Upper lobe of left lung (tissue), 6 donors: ENCODE measurements around the gene PELI3. TPM values are rescaled to one million over a fixed set of nuclear protein-coding genes. Genes with fewer than 3 reads are reported as not detected.

ENCODE experiments used
- ATAC-seq, 2 donors: fragments of 200-7000 bp; cut with Tn5 transposase; one replicate each; pipeline ENCODE4 v1.9.1; 2022; ENCODE audit warnings: mild to moderate bottlenecking in 2 of 2, moderate library complexity in 2 of 2; ENCODE audit not compliant: low FRiP score in 2 of 2
- DNase-seq, 2 donors: peaks; one replicate each; pipeline ENCODE4 v3.0.0-alpha.2; 2019 to 2020
- H3K27ac ChIP-seq, 4 donors: fragments of 200-600 bp; sonication (generic); one replicate each; pipeline ENCODE4 v1.5.1; 2016 to 2019
- H3K27me3 ChIP-seq, 4 donors: fragments of 200-600 bp; sonication (generic); one replicate each; pipeline ENCODE4 v1.5.1; 2017 to 2019
- H3K36me3 ChIP-seq, 4 donors: fragments of 200-600 bp; sonication (generic); one replicate each; pipeline ENCODE4 v1.5.1; 2016 to 2019
- H3K4me1 ChIP-seq, 4 donors: fragments of 200-600 bp; sonication (generic); one replicate each; pipeline ENCODE4 v1.5.1; 2018 to 2019
- H3K4me3 ChIP-seq, 4 donors: fragments of 200-600 bp; sonication (generic); one replicate each; pipeline ENCODE4 v1.5.1; 2017 to 2019; ENCODE audit warnings: mild to moderate bottlenecking in 2 of 4, moderate library complexity in 1 of 4
- H3K9me3 ChIP-seq, 4 donors: fragments of 200-600 bp; sonication (generic); one replicate each; pipeline ENCODE4 v1.5.1; 2018 to 2019
- EP300 ChIP-seq, 4 donors: sonication (generic); formaldehyde crosslinking; IDR thresholded peaks; one replicate each; pipeline ENCODE4 v1.5.1; 2017; ENCODE audit warnings: antibody characterized with exemption in 4 of 4, control low read depth in 2 of 4
- POLR2A ChIP-seq, 4 donors: fragments of 450-650 bp; IDR thresholded peaks; one replicate each; pipeline ENCODE4 v1.5.1; 2016 to 2017; ENCODE audit warnings: antibody characterized with exemption in 4 of 4, mild to moderate bottlenecking in 2 of 4
- POLR2AphosphoS5 ChIP-seq, 2 donors: sonication (generic); formaldehyde crosslinking; IDR thresholded peaks; one replicate each; pipeline ENCODE4 v1.5.1; 2017; ENCODE audit warnings: antibody characterized with exemption in 2 of 2
- WGBS, 2 donors: methylation state at CpG; one replicate each; pipeline ENCODE4 v1.1.5; 2017 to 2018; 5-methylcytosine and 5-hydroxymethylcytosine counted together
- total RNA-seq, 6 donors: library from RNA; depleted of rRNA in 4 of 6; stranded (reverse); fragments of >200 nt in 4 of 6; gene quantifications; one replicate each; pipeline versions ENCODE4 v1.1.0 to v1.2.1, GENCODE V29; 2016 to 2021
- TF ChIP-seq, protein P1 (sequence below), 6 experiments: fragments of 450-650 bp in 4 of 6; fragments of 200-600 bp in 2 of 6; sonication (generic) in 2 of 6; IDR thresholded peaks; one replicate each; pipeline ENCODE4 v1.5.1; 2016 to 2019; ENCODE audit warnings: antibody characterized with exemption in 6 of 6
- donor health status: DM: no; HTN: no; CAD: no; lungs with moderate emphysema.
- donor health status: DM: no; HTN: yes; CAD: no; lungs with severe emphysema.

Gene PELI3
- total RNA-seq, 6 donors from 2014 or later: 14.9 to 19.6 (median 16.9) TPM

DNA sequence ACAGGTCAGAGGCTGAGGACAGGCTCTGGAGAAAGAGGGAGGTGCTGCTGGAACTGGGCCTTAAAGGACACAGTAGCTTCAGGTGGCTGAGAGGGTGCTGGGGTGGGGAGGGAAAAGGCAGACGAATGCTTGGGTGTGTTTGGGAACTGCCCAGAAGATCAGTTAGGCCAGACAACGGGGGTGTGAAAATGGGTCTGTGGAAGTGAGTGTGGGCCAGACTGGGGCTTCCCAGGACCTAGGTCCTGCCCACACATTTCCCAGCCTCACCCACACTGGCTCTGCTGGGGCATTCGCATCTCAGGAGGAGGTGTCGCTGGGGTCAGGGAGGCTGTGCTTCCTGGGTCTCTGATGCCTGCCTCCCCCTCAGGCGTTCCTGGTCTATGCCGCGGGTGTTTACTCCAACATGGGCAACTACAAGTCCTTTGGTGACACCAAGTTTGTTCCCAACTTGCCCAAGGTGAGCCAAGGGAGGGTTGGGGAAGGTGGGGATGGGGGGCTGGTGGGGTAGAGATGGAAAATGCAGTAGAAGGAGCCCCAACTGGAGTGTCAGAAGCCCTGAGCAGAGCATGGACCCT lies 18.2 kb downstream of the PELI3 start:
- Histone ChIP-seq H3K4me3 (no peak overlapping the region), H3K36me3 (peaks cover 0 to 62% (median 41%) of the 10 kb centered on the region in 4 donors), H3K27ac (no peak overlapping the region), H3K27me3 (no peaks in the 10 kb centered on the region), H3K9me3 (no peaks in the 10 kb centered on the region), H3K4me1 (peaks cover 7 to 11% (median 8%) of the 10 kb centered on the region in 4 donors)
- no peak for DNase-seq
- TF ChIP-seq POLR2A (IDR thresholded peaks at IDR 0.05) (no peak), EP300 (IDR thresholded peaks at IDR 0.05) (no peak), POLR2AphosphoS5 (IDR thresholded peaks at IDR 0.05) (no peak)
- TF ChIP-seq, protein P1, sequence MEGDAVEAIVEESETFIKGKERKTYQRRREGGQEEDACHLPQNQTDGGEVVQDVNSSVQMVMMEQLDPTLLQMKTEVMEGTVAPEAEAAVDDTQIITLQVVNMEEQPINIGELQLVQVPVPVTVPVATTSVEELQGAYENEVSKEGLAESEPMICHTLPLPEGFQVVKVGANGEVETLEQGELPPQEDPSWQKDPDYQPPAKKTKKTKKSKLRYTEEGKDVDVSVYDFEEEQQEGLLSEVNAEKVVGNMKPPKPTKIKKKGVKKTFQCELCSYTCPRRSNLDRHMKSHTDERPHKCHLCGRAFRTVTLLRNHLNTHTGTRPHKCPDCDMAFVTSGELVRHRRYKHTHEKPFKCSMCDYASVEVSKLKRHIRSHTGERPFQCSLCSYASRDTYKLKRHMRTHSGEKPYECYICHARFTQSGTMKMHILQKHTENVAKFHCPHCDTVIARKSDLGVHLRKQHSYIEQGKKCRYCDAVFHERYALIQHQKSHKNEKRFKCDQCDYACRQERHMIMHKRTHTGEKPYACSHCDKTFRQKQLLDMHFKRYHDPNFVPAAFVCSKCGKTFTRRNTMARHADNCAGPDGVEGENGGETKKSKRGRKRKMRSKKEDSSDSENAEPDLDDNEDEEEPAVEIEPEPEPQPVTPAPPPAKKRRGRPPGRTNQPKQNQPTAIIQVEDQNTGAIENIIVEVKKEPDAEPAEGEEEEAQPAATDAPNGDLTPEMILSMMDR (IDR thresholded peaks at IDR 0.05): no peak
- WGBS, 2 donors: 94% methylated on average over 5 to 7 of the region's 7 CpGs
- no peak for ATAC-seq

DNA sequence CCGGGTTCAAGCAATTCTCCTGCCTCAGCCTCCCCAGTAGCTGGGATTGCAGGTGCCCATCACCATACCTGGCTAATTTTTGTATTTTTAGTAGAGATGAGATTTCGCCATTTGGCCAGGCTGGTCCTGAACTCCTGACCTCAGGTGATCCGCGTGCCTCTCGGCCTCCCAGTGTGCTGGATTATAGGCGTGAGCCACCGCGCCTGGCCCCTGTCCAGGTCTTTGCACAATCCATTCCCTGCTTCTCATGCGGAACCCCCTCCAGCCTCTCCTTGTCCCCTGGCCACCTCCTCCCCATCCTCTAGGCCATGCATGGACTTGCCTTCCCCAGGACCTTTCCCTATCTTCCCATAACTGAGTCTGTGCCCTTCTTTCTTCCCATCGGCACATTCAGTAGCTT lies 22.3 kb downstream of the PELI3 start:
- WGBS, 2 donors: 92 to 95% methylated on average over 10 of the region's 10 CpGs
- no peak for TF ChIP-seq POLR2A (IDR thresholded peaks at IDR 0.05)
- no peak for TF ChIP-seq EP300 (IDR thresholded peaks at IDR 0.05)
- TF ChIP-seq POLR2AphosphoS5 (IDR thresholded peaks at IDR 0.05): no peak
- TF ChIP-seq, protein P1 (IDR thresholded peaks at IDR 0.05): no peak

DNA sequence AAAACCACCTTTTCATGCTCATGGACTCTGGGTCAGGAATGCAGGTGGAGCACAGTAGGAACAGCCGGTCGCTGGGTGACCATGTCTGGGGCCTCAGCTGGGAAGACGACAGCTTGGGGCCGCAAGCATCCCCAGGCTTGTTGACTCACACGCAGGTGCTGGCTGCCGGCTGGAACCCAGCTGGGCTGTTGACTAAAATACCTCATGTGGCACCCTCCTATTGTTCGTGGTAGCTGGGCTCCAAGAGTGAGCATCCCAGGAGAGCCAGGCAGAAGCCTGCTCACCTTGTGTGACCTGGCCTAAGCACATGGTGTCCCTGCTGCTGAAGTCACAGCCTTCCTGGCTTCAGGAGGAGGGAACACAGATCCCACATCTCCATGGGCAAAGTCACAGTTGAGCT lies 22.9 kb downstream of the PELI3 start:
- H3K36me3 ChIP-seq: peaks cover 3 to 83% (median 71%) of the 10 kb centered on the region in 4 donors
- H3K4me3 ChIP-seq: no peak overlapping the region
- no peak overlapping the region for H3K27ac ChIP-seq
- 98 to 100% methylated on average over 2 to 7 of the region's 7 CpGs for WGBS, 2 donors
- DNase-seq (no peak), ATAC-seq (no peak)
- H3K4me1 ChIP-seq: no peaks in the 10 kb centered on the region
- H3K27me3 ChIP-seq: no peaks in the 10 kb centered on the region
- TF ChIP-seq, protein P1 (IDR thresholded peaks at IDR 0.05): no peak
- TF ChIP-seq EP300 (IDR thresholded peaks at IDR 0.05): no peak
- no peak for TF ChIP-seq POLR2AphosphoS5 (IDR thresholded peaks at IDR 0.05)
- no peak for TF ChIP-seq POLR2A (IDR thresholded peaks at IDR 0.05)
- no peaks in the 10 kb centered on the region for H3K9me3 ChIP-seq

More for the DNA sequence above, 22.3 kb downstream of the PELI3 start:
- no peak for DNase-seq
- H3K27ac ChIP-seq: no peak overlapping the region
- peaks cover 3 to 78% (median 72%) of the 10 kb centered on the region in 4 donors for H3K36me3 ChIP-seq
- no peaks in the 10 kb centered on the region for H3K4me1 ChIP-seq
- no peaks in the 10 kb centered on the region for H3K9me3 ChIP-seq
- no peaks in the 10 kb centered on the region for H3K27me3 ChIP-seq
- H3K4me3 ChIP-seq: no peak overlapping the region
- ATAC-seq: no peak

DNA sequence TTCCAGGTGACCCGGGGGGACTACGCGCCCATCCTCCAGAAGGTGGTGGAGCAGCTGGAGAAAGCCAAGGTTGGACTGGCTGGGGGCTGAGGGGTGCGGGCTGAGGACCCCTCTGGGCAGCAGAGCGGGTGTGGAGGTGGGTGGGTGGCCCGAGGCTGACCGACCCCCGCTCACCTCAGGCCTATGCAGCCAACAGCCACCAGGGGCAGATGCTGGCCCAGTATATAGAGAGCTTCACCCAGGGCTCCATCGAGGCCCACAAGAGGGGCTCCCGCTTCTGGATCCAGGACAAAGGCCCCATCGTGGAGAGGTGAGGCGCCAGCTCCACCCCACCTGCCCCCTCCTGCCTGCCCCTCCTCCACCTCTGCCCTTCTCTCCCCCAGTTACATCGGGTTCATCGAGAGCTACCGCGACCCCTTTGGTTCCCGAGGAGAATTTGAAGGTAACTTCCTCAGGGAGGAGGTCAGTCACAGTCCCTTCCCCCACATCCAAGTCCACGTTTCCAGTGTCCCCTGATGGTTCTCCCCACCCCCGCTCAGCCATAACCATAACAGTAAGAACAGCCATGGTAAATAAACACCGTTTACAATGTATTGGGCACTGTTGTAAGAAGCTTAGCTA lies 24.7 kb downstream of the PELI3 start:
- Histone ChIP-seq H3K27me3 (no peaks in the 10 kb centered on the region), H3K27ac (no peak overlapping the region), H3K36me3 (peaks cover 3 to 87% (median 69%) of the 10 kb centered on the region in 4 donors), H3K4me1 (no peaks in the 10 kb centered on the region), H3K4me3 (no peak overlapping the region), H3K9me3 (no peaks in the 10 kb centered on the region)
- WGBS, 2 donors: 74 to 79% methylated on average over 13 to 20 of the region's 20 CpGs
- ATAC-seq: no peak
- DNase-seq: peak in 1 of 2 donors; percentile 56
- no peak for TF ChIP-seq POLR2A (IDR thresholded peaks at IDR 0.05)
- TF ChIP-seq EP300 (IDR thresholded peaks at IDR 0.05): no peak
- TF ChIP-seq, protein P1 (IDR thresholded peaks at IDR 0.05): no peak
- no peak for TF ChIP-seq POLR2AphosphoS5 (IDR thresholded peaks at IDR 0.05)
